GM21723 (cell line): ENCODE data around the gene RMND1.
"Not testable (repeated sequence)": the region's sequence is repeated elsewhere in the genome, so short reads cannot be mapped to it uniquely, and the experiment has no call there.

Experiments used
- ATAC-seq: cut with Tn5 transposase; IDR thresholded peaks from one replicate; pipeline ENCODE4 v1.9.1; 2021; ENCODE audit warnings: mild to moderate bottlenecking, moderate library complexity; ENCODE audit not compliant: unreplicated experiment

The RMND1 gene

DNA sequence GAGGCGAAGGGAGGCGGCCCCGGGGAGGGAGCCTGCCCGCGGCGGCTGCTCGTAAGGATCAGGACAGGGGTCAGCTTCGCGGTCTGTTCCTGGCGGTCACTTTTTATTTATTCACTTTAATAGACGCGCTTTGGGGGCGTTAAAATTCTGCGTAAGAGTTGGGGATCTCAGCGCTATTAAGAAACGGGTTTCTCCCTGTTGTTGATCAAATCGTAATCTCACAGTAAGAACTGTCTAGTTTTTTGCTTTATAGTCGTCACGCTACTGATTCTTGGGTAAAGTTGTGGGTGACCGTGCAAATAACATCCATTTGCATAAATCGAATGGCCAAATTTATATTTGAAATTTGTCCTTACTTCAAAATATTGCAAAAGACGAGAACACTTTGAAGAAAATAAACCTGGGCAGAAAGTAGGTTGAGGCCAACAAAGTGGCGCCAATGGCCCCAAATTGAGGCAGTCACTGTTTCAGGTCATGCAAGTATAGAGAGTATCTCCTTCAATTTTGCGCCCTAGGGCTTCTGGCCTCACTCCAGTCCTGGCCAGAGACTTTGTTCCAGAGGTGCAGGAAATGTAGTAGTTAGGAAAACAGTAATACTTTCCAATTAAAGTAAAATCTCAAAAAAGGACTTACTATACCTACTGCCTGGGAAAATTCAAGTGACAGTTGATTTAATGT is 963 bp upstream of the RMND1 start:
- no peak for ATAC-seq

DNA sequence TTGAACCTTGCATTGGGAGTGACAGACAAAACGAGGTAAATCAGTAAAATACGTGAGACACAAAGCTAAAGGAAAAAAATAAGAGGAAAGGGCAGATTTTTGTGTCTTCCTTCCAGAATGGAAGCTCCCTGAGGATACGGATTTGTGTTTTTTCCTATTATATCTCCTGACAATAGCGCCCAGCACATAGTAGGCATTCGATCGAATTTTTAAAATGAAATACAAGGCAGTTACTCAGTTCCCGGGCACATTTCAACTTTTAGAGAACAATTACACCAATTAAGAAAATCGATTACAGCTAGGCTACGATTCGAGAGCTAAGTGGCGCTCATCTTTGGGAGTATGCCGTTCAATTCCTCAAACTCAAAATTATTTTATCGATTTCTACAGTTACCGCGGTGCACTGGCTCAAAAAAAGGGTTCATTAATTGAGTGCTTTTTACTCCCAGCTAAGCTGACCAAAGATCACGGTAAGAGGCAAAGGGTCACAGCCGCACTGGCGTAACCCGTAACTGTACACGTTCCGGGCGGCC is 443 bp downstream of the RMND1 start:
- ATAC-seq = no peak

DNA sequence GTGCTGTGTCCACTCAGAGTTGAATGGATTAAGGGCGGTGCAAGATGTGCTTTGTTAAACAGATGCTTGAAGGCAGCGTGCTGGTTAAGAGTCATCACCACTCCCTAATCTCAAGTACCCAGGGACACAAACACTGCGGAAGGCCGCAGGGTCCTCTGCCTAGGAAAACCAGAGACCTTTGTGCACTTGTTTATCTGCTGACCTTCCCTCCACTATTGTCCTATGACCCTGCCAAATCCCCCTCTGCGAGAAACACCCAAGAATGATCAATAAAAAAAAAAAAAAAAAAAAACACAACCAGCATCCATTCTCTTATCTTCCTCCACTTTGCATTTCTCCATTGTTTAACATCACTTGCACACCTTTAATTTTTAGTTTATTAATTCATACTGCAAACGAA is 998 bp downstream of the RMND1 start:
- not testable (repeated sequence) for ATAC-seq

DNA sequence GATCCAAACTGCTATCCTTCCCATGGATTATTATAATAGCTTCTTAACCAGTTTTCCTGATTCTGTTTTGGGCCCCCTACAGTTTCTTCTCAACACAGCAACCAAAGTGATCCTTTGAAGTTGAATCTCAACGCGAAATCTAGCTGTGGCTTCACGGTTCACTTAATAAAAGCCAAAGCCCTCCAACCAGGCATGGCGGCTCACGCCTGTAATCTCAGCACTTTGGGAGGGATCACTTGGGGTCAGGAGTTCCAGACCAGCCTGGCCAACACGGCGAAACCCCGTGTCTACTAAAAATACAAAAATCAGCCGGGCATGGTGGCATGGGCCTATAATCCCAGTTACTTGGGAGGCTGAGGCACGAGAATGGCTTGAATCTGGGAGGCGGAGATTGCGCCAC is 3.3 kb downstream of the RMND1 start:
- ATAC-seq = no peak

DNA sequence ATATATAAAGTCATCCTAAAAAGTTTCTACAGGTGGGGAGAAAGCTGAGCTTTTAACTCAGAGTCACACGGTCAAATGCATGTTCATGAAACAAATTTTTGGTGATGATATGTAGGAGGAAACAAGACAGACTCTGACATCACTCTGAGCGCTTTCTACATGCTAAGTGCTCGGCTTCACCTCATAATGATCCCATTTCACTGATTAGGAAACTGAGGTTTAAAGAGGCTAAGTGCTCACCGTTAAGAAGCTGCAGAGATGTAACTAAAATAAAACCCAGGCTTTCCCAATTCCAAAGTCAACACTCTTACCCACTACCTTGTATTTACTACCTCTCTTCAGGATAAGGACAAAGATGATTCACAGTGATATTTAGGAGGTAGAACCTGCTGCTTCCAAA is 4.7 kb downstream of the RMND1 start:
- ATAC-seq = no peak

DNA sequence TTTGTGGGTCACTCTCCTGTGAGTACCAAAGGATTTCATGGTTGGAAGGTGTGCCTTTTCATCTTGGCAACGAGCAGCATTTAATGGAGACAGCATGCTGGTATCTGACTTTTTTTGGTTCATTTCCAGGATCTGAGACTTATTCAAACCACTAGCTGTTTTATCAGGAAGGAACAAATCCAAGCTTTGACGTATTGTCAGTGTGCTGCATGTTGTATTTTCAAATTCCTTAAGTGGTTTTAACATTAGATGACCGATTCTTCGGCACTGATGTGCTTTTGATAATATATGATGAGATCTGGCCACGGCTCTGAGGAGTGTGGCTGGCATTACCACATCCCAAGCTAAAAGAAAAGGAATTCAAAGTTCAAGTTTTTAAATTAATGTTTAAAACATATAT is 6.4 kb downstream of the RMND1 start:
- ATAC-seq = no peak

DNA sequence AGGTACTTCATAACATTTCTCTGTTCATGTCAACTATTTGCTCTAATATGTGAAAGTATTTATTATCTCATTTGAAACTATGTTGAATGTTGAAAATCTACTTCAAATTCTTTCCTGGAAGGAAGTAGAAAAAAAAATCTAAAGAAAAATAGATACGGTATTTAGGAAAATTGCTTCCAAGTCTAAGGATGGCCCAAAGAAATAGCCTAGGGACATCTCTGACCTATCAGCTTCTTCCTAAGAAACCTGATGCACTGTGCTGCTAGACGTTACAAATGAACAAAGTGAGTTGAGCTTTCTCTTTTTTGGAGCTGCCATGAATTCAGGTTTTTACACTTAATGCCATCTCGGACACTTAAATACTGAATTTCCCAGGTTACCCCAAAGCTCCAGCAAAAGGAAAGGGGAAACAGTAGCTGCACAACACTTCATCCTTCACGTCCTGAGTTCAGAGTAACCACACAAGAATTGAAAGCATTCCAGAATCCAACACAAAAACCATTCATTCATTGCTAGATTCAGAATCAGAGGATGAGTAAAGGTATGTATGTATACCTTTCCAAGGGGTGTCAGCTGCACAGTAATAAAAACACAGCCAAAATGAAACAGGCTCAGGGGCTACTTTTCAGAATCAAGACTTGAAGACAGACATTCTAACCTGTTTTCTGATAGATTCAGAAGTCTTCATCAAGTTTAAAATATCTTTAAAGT is 7.9 kb downstream of the RMND1 start:
- ATAC-seq = no peak

DNA sequence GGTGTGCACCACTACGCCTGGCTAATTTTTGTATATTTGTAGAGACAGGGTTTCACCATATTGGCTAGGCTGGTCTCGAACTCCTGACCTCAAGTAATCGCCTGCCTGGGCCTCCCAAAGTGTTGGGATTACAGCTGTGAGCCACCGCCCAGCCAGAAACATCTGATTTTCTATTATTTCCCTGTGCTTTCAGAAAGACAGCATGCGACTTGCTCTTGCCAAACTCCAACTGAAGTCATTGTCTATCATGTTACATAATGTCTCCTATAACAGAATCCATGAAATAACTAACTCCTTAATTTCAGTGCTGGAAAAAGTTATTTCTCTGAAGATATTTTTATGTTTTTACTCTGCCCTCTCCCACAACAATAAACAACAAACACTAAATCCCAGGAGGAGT is 8.5 kb downstream of the RMND1 start:
- no peak for ATAC-seq

DNA sequence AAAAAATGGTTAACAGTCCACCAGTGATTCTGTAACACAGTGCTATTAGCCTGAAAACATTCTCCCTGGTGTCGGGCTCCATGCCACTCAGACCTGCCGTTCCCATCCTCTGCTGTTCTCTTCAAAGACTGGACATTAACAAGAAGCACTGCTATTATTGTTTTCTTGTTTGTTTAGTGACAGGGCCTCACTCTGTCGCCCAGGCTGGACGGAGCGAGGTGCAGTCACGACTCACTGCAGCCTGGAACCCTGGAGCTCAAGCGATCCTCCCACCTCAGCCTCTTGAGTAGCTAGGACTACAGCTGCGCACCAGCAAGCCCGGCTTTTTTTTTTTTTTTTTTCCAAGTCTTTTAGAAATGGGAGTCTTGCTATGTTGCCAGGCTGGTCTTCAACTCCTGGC is 9.6 kb downstream of the RMND1 start:
- ATAC-seq = no peak

DNA sequence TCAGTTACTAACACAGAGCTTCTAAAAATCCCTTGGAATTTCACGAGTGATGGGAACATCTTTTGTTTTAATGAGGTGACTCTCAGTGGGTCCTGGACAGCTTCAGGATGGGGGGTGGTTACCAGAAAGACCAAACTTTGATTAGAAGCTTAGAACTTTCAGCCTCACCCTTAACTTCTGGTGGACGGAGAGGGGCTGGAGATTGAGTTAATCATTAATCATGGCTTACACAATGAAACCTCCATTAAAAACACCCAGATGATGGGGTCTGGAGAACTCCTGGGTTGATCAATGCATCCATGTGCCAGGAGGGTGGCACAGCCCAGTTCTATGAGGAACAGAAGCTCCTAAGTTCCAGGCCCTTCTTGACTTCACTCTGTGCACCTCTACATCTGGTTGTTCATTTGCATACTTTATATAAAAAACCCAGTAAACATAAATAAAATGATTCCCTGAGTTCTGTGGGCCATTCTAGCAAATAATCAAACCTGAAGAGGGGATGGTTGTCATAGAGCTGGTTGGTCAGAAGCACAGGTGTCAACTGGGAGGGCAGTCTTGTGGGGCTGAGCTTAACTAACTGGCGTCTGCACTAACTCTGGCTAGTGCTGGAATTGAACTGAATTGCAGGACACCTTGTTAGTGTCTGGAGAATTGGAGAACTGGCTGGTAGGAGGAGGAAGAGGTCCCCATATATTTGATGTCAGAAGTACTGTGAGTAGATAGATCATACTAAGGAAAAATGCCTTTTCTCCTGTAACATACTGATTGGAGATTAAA is 10.3 kb downstream of the RMND1 start:
- ATAC-seq = no peak

DNA sequence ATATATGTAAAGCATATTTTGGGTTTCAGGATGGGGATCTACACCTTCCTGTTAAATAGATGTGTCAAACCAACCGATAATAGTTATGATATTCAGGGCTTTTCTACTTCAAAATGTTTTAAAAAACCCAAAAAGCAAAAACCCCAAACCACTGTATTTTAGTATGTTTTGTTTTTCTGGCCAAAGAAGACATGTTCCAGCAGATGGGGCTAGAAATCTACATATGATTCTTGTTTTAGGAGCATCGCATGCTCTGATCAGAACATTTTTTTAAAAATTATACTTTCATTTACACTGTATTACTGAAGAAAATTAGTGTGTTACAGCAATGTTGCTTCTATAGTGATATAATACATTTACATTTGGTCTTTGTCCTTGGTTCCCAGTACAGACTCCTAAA is 11.0 kb downstream of the RMND1 start:
- peak; percentile 49 for ATAC-seq

DNA sequence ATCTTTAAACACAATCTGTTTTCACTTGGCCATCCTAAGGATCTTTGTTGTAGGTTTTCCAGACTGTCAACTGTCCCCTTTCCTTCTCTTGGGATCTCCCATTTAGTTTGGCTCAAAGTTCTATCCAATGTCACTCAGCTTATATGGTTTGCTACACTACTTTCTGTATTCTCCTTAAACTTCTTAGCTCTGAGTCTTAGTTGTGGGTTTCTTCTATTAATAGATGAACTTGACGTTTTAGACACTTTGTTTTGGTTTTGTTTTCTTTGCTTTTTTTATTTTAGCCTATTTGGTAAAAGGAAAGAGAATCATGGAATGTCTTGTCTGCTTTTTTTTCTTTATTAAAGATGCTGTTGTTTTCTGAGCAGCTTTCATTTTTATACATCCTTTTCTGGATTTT is 11.4 kb downstream of the RMND1 start:
- ATAC-seq = peak; percentile 71

DNA sequence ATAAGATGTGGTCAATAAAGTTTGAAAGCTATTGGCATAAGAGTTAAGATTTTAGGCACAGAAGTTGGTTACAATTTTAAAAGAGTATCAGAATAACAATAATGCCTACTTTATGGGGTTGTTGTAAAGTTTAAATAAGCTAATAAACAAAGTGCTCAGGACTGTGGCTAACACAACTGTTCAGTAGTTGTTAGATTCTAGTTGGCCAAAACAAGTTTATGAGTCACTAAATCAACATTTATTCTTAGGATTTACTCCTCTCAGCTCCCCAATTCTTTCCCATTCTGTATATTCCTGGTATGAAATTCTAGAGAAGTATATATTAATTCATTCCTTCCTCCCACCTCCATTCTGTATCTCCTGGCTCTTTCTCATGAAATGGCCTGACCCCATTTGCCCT is 14.5 kb downstream of the RMND1 start:
- no peak for ATAC-seq

DNA sequence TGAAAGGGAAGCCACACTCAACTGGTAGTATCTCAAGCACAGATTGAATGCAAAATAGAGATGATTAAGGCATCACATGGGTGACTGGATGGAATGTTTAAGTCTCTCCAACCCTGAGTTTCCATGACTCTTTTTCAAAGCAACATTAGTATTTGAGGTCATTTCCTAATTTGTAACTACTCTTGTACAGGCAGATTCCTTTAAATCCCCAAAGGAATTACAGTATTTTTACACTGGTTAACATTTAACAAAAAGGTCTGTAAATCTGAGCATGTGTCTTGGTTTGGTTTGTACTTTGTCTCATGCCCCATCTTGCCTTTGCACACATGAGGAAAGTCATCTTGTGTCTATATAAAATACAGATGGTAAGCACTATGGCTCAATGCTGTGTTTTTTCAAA is 15.1 kb downstream of the RMND1 start:
- no peak for ATAC-seq

DNA sequence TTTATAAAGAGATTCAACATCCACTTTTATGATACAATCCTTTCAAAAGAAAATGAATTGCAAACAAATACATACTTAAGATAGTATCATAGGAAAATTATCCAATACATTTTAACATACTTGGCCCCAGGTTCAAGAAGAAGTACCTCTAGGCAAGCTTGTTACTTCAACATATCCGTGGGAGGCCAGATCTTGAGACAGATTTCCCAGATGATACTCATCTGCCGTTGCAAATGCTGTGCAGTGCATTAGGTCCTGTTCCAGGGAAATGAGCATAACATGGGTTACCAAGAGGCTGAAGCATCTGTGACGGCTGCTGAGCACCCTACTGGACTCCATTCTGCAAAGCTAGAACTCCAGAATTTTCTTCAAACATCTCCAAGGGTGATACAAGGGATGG is 15.6 kb downstream of the RMND1 start:
- no peak for ATAC-seq

DNA sequence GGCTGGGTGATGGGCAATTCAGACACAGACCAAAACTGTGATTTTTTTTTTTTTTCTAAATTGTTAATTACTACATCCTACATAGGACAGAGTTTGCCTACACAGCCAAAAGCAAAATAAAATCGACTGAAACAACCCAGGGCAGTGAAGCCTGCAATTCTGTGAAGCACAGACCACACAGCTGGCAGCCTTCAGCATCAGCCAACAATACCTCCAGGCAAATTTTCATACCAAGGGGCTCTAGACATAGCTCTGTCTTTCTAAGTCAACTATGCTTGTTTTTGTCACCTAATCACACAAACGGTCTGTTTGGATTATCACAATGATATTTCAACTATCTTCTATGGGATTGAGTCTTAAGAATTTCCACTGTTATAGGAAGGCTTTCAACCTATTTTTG is 17.6 kb downstream of the RMND1 start:
- ATAC-seq = no peak

DNA sequence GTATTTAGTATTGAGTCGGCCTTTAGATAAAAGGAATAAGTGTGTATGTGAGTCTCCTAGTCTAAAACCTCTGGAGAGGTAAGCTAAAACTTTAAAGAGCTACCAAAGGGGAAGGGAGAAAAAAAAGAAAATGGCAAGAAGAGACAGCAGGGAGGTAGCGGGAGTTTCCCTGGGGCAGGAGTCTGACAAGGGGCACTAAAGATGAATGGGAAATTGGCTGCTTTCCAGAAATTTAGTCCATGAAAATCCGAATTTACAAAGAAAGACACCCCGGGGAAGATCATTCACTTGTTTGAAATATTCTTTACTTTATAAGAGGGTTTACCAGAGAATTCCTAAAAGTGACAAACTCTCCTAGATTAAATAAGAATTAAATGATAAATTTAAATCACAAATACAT is 19.3 kb downstream of the RMND1 start:
- ATAC-seq = no peak

DNA sequence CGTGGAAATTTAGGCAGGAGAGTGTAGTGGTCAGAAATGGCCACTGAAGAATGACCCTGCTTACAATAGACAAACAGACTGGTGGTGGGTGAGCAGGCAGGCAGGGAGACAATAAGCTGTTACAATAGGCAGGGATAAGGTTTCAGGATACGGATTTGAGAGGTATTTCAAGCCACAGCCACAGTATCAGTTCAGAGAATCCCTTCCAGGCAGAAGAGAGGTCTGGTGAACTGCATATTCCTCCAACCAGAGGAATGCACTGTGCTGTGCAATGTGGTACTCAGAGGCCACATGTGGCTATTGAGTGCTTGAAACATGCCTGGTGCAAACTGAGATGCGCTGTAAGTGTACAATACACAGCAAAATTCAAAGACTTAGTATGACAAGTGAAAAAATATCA is 20.6 kb downstream of the RMND1 start:
- ATAC-seq = no peak

DNA sequence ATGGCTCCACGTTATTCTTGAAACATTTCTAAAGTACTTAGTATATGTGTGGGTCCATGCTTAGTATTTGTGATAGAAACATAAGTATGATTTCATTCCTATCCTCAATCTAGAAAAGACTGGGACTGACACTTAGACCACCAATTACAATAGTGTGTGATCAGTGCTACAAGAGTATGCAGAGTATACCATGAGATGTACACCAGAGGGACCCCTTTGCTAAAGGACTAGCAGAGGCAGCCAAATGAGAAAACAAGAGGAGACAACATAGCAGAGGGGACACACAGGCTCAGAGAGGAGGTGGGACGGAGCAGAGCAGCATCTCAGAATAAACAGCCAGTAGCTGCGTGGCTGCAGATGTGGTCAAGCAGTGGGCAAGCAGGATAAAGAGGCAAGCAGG is 21.0 kb downstream of the RMND1 start:
- ATAC-seq = no peak

DNA sequence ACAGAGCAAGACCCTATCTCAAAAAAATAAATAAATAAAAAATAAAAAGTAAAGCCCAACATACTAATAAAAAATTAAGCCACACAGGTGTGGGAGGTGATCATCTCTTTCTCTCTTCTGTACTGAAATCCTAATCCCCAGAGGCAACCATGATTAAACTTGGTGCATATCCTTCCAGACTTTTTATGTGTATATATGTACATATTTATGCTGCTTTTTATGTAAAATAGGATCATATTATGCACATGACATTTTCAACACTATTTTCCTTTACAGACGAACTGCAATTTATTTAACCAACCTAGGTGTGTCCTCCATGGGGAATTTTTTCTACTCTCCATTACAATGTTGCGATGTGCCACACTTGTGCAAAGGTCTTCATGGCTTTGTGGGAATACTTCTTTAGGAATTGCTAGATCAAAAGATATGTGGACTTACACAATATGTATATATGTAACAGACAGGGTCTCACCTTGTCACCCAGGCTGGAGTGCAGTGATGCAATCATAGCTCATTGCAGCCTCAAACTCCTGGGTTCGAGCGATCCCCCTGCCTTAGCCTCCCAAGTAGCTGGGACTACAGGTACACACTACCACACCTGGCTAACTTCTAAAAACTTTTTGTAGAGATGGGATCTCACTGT is 23.7 kb downstream of the RMND1 start:
- no peak for ATAC-seq

DNA sequence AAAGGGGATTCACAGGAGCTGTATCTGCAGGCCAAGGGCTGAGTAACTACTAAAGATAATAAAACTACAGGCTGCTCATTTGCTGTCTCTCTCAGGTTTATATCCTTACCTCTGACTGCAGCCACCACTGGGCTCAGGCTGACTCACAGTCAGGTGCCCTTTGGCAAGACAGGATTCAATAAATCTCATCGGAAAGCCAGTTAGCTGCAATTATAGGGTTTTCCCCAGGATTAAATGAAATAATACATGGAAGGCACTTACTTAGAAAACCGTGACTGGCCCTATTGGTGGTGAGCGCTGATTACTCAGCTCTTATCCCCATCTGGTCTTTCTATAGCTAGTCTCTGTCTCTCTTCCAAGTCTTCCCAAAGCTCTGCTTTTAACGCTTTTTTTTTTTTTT is 26.4 kb downstream of the RMND1 start:
- no peak for ATAC-seq
